Muscle layer of colon (tissue), 2 donors: ENCODE data around the gene SNRNP200.

ENCODE experiments used
- H3K27ac ChIP-seq: one replicate; pipeline ENCODE4 v1.7.0; 2013; ENCODE audit warnings: low read depth, mild to moderate bottlenecking, low read length, moderate library complexity
- H3K27me3 ChIP-seq, 2 donors: one replicate each; pipeline ENCODE4 v1.7.0; 2013; ENCODE audit warnings: low read length in 2 of 2, mild to moderate bottlenecking in 2 of 2; ENCODE audit not compliant: insufficient read depth in 2 of 2, control insufficient read depth in 1 of 2
- H3K36me3 ChIP-seq: one replicate; pipeline ENCODE4 v1.7.0; 2013; ENCODE audit warnings: mild to moderate bottlenecking, low read length; ENCODE audit not compliant: insufficient read depth
- H3K4me1 ChIP-seq: one replicate; pipeline ENCODE4 v1.7.0; 2013; ENCODE audit warnings: mild to moderate bottlenecking, low read length; ENCODE audit not compliant: insufficient read depth
- H3K4me3 ChIP-seq, 2 donors: one replicate each; pipeline ENCODE4 v1.7.0; 2013; ENCODE audit warnings: low read length in 2 of 2, low read depth in 1 of 2, mild to moderate bottlenecking in 1 of 2, moderate library complexity in 1 of 2
- H3K9ac ChIP-seq: one replicate; pipeline ENCODE4 v1.7.0; 2013; ENCODE audit warnings: low read length
- H3K9me3 ChIP-seq: one replicate; pipeline ENCODE4 v1.7.0; 2013; ENCODE audit warnings: mild to moderate bottlenecking, low read length
- donor health status: abdominal sarcoma.
- donor health status: Adenocarcinoma of cecum.

The SNRNP200 gene

GRCh38 chr2:96267159-96267971, 38.0 kb downstream of the SNRNP200 start:
- Histone ChIP-seq H3K9me3 (no peaks in the 10 kb centered on the region), H3K4me3 (peak overlapping the region in 1 of 2 donors; percentile 94), H3K36me3 (peaks cover 38% of the 10 kb centered on the region), H3K27ac (peak overlapping the region; percentile 90), H3K4me1 (peaks cover 26% of the 10 kb centered on the region), H3K9ac (peak overlapping the region; percentile 77), H3K27me3 (no peaks in the 10 kb centered on the region)

GRCh38 chr2:96265840-96266679, 39.3 kb downstream of the SNRNP200 start, which contains the start of the genes CIAO1 and TMEM127:
Gene CIAO1, plus strand, starts transcription at chr2:96266225. Its CDS starts 126 bp downstream, at chr2:96266351.
Gene TMEM127, minus strand, starts transcription at chr2:96265997. Its CDS starts 616 bp downstream, at chr2:96265381.
- Histone ChIP-seq H3K36me3 (peaks cover 34% of the 10 kb centered on the region), H3K27me3 (no peaks in the 10 kb centered on the region), H3K9me3 (no peaks in the 10 kb centered on the region), H3K4me3 (peak within 1 kb of the TSS; percentile 94 to 99), H3K27ac (peak within 1 kb of the TSS; percentile 90), H3K9ac (peak within 1 kb of the TSS; percentile 77), H3K4me1 (peaks cover 36% of the 10 kb centered on the region)

- Histone ChIP-seq H3K4me3 (peak overlapping the region; percentile 94 to 99), H3K4me1 (peaks cover 43% of the 10 kb centered on the region), H3K27ac (peak overlapping the region; percentile 86), H3K9ac (peak overlapping the region; percentile 44), H3K36me3 (peaks cover 31% of the 10 kb centered on the region), H3K9me3 (no peaks in the 10 kb centered on the region), H3K27me3 (no peaks in the 10 kb centered on the region)
Measured at GRCh38 chr2:96265349-96265839, 40.0 kb downstream of the SNRNP200 start.

GRCh38 chr2:96264656-96265348, 40.5 kb downstream of the SNRNP200 start:
- Histone ChIP-seq H3K27me3 (no peaks in the 10 kb centered on the region), H3K9me3 (no peaks in the 10 kb centered on the region), H3K36me3 (peaks cover 27% of the 10 kb centered on the region), H3K27ac (peak overlapping the region; percentile 86), H3K4me1 (peaks cover 48% of the 10 kb centered on the region), H3K4me3 (peak overlapping the region; percentile 94 to 99), H3K9ac (peak overlapping the region; percentile 34)

- H3K4me1 ChIP-seq = peaks cover 56% of the 10 kb centered on the region
- peaks cover 26% of the 10 kb centered on the region for H3K36me3 ChIP-seq
- H3K9me3 ChIP-seq = no peaks in the 10 kb centered on the region
- H3K9ac ChIP-seq = peak overlapping the region; percentile 34
- H3K27me3 ChIP-seq = no peaks in the 10 kb centered on the region
- H3K27ac ChIP-seq = no peak overlapping the region
- H3K4me3 ChIP-seq = peak overlapping the region in 1 of 2 donors; percentile 94
Measured at GRCh38 chr2:96264086-96264485, 41.3 kb downstream of the SNRNP200 start.

GRCh38 chr2:96262306-96262705, 43.0 kb downstream of the SNRNP200 start:
- Histone ChIP-seq H3K27me3 (no peaks in the 10 kb centered on the region), H3K27ac (no peak overlapping the region)

GRCh38 chr2:96261328-96262003, 43.9 kb downstream of the SNRNP200 start:
- H3K4me3 ChIP-seq = no peak overlapping the region
- H3K9ac ChIP-seq = peak overlapping the region; percentile 53
- peak overlapping the region; percentile 76 for H3K27ac ChIP-seq
- H3K9me3 ChIP-seq = no peaks in the 10 kb centered on the region
- no peaks in the 10 kb centered on the region for H3K27me3 ChIP-seq
- H3K4me1 ChIP-seq = peaks cover 57% of the 10 kb centered on the region
- H3K36me3 ChIP-seq = peaks cover 22% of the 10 kb centered on the region

More at GRCh38 chr2:96262306-96262705, 43.0 kb downstream of the SNRNP200 start:
- no peaks in the 10 kb centered on the region for H3K9me3 ChIP-seq
- H3K4me1 ChIP-seq = peaks cover 64% of the 10 kb centered on the region
- H3K9ac ChIP-seq = no peak overlapping the region
- H3K4me3 ChIP-seq = no peak overlapping the region
- H3K36me3 ChIP-seq = peaks cover 22% of the 10 kb centered on the region

- peak overlapping the region; percentile 53 for H3K9ac ChIP-seq
Measured at GRCh38 chr2:96260387-96261260, 44.7 kb downstream of the SNRNP200 start.

GRCh38 chr2:96259497-96259921, 45.8 kb downstream of the SNRNP200 start:
- Histone ChIP-seq H3K9me3 (no peaks in the 10 kb centered on the region), H3K9ac (no peak overlapping the region), H3K27ac (no peak overlapping the region), H3K27me3 (no peaks in the 10 kb centered on the region), H3K36me3 (peaks cover 35% of the 10 kb centered on the region), H3K4me3 (peak overlapping the region in 1 of 2 donors; percentile 26), H3K4me1 (peaks cover 58% of the 10 kb centered on the region)

More at GRCh38 chr2:96260387-96261260, 44.7 kb downstream of the SNRNP200 start:
- H3K27me3 ChIP-seq = no peaks in the 10 kb centered on the region
- H3K36me3 ChIP-seq = peaks cover 25% of the 10 kb centered on the region
- H3K27ac ChIP-seq = peak overlapping the region; percentile 76
- H3K4me3 ChIP-seq = peak overlapping the region; percentile 15 to 26
- H3K9me3 ChIP-seq = no peaks in the 10 kb centered on the region
- peaks cover 57% of the 10 kb centered on the region for H3K4me1 ChIP-seq
